ENCODE results near the gene GCN1.
"Not testable (repeated sequence)": the region's sequence is repeated elsewhere in the genome, so short reads cannot be mapped to it uniquely, and the experiment has no call there.

GCN1 gene

DNA sequence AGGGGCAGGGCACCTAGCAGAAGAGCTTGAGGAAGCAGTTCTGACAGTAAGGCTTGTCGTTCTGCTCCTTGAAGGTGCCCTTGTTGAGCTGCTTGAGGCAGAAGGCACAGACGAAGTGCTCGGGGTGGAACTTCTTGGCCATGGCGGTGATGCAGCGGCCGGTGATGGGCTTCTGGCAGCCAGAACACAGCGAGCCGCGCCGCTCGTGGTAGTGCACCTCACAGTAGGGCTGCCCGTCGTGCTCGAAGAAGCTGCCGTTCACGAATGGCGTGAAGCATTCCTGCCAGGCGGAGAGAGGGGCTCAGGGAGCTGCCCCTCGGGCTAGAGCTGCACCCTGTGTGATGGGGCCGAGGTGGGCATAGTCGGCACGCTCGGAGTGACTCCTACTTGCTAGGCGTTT lies 17.8 kb upstream of the GCN1 start:
- FAIRE-seq, result no peak

DNA sequence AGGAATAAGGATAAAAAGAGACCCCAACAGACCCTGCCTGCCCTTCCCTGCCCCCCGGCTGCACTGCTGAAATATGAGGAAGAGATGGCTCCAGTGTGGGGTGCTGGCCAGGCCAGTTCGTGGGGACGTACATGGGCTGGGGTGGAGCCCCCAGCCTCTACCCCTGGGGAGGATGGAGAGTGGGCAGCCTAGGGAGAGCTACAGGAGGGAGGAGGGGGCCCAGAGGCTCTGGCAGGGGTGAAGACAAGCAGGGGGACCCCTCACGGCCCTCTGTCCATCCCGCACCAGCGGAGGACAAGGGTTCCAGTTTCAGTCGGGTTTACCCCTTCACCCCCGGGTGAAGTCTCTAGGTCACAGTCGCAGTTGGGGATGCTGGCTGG lies 17.4 kb upstream of the GCN1 start:
- FAIRE-seq, result no peak

DNA sequence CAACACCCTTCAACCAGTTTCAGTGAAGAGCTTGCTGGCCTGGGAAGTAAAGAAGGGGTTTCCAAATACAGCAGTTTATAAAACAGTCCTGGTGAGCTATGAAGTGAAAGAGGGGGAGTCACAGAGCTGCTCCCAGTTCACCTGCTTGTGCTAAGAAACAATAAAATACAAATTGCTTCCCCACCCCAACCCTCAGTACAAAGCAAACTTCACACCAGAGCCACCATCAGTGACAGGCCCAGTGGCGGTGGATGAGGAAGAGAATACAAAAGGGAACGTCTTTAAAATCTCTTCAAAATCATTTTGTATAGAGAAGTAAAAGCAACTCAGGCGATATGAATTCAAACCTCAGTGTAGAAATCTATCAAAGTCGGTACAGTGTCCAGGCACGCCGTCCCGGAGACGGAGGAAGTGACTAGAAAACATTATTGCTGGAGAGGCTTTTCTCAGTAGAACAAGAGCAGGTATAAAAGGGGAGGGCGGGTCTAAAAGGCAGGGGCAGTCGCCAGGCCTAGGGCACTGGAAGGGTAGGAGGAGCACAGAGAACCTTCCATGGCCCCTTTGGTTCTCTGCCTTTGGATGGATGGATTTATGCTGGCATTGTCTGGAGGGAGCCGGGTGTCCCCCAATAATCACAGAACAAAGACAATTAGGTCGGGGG lies 16.9 kb upstream of the GCN1 start:
- no peak for FAIRE-seq

DNA sequence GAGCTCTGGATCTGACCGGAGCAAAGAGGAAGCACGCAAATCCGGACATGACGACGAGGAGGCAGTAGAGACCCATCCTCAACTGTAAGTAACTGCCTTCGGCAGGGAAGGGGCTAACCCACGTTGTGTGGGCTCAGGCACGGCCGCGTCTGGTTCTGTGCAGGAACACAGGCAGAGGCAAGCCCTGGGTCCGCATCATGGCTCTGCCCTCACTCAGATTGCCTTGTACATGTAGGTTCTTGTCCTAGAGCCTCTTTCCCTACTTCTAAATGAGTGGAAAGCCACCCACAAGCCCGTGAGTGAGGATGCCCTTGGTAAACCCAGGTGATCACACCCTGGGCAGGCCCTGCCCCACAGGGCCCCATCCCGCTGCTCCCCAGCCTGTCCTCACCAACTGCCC lies 15.3 kb upstream of the GCN1 start:
- no peak for FAIRE-seq

DNA sequence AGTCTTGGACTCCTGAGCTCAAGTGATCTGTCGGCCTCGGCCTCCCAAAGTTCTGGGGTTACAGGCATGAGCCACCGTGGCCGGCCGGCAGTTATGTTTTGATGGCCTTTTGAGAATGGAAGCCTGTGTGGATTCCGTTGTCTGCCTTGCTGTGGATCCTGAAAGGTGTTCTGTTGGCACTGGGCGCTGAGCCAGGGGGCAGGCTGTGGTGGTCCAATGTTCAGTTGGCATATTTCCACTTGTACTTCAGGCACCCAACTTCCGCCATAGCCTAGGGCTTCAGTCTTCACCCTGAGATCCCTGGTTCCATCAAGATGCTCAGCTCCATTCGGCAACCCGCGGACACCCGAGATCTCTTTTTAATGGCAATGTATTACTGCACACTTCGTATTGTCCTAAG lies 12.7 kb upstream of the GCN1 start:
- FAIRE-seq, result no peak

DNA sequence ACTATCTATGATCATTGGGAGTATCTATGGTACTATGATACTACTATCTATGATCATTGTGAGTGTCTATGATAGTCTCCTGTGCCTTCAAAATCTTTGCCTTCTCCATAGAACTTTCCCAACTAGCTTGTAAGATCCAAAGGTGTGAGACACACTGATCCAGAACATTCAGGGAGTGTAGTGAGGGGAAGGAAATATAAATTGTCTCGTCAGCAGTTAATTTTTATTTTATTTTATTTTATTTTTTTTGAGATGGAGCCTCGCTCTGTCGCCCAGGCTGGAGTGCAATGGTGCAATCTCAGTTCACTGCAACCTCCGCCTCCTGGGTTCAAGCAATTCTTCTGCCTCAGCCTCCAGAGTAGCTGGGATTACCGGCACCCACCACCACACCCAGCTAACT lies 12.3 kb upstream of the GCN1 start:
- FAIRE-seq, result not testable (repeated sequence)

DNA sequence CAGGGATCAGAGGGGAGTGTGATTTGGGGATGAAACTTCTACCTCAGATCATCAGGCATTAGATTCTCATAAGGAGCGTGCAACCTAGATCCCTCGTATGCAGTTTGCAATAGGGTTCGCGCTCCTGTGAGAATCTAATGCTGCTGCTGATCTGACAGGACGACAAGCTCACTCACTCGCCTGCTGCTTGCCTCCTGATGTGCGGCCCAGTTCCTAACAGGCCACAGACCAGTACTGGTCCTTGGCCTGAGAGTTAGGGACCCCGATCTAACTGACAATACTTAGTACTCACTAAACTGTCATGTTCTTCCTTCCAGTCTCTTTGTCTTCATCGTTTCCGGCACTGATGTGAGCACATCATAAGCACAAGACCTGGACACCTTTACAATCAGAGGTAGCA lies 11.7 kb upstream of the GCN1 start:
- no peak for FAIRE-seq

DNA sequence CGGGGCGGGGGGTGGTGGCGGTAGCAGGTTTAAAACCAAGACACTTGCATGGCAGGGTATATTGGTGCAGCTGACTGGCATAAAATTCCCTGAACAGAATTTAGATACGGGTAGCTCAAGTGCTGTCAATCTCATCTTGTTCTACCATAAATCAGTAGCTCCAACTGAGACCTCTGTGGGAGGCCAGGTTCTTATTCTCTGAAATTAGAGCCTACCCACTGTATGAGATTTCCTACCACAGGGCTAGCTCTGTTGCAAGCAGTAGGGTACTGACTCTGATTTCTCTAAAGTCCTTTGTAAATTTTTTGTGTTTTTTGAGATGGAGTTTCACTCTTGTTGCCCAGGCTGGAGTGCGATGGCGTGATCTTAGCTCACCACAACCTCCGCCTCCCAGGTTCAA lies 9.7 kb upstream of the GCN1 start:
- no peak for FAIRE-seq

DNA sequence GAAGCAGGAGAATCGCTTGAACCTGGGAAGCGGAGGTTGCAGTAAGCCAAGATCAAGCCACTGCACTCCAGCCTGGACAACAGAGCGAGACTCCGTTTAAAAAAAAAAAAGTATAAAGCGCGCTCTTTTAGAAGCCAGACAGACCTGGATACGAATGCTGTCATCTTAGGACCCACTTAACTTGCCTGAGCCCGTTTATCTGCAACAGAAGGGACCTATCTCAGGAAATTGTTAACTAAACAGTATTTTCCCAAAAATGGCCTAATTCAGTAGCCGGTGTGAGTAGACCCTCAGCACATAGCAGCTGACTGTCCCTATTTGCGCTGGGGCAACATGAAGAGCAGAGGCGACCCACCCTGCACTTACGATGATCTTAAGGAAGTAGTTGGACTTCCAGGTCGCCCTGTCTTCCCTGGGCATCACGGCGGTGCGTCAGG lies 5.9 kb upstream of the GCN1 start:
- FAIRE-seq, result no peak

DNA sequence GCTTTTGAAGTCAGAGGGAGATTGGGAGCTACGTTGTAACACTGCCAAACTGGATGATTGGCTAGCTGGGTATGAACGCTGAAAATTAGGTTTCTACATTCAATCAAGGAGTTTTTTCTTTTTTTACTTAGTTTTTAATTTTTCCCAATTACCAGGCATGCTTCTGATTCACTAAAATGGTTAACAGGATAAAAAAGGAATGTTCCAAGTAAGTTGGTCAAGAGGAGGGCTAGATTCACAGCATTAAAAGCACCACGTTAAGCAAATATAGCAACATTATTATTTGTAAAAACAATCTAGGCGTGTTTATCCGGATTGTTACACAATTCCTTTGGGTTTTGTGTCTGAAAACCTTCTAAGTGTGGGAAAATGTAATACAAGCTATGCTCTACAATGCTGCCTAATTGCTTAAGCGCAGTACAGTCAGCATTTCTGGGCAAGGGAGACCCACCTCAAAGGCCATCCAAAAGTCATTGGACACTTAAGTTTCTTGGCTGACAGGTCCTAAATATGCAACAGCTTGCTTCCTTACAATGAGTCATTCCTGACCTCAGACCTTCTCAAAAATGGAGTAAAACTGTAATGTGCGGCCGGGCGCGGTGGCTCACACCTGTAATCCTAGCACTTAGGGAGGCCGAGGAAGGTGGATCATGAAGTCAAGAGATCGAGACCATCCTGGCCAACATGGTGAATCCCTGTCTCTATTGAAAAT lies 5.2 kb upstream of the GCN1 start:
- FAIRE-seq, result no peak

DNA sequence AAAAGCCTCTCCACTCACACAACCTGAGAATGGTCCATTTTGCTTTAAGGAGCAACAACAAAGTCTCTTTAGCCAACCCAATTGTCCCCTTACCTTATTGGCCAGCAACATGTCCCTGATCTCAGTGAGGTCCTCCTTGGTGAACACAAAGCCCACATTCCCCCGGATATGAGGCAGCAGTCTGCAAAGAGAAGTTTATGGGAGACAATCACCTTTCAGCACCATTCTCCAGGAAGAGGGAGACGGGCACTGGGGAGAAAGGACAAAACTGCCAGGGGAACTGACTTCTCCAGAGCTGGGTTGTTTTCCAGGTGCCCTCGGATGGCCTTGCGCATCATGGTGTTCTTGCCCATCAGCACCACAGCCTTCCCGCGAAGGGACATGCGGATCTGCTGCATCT lies 4.5 kb upstream of the GCN1 start:
- FAIRE-seq, result no peak

DNA sequence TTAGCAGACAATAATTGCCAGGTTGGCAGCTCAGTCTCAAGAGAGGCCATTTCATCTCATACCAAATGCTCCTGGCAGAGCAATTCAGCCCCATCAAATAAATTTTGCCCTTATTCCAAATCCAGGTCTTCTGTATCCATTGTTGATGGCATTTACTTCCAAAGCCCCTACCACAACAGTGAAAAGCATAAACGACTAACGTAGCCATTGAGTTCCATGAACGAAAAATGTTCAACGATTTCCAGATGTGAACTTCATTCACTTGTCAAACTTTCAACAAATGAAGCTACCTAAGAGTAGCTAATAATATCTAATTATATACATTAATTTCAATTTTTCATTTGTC lies 3.0 kb upstream of the GCN1 start:
- FAIRE-seq, result no peak

DNA sequence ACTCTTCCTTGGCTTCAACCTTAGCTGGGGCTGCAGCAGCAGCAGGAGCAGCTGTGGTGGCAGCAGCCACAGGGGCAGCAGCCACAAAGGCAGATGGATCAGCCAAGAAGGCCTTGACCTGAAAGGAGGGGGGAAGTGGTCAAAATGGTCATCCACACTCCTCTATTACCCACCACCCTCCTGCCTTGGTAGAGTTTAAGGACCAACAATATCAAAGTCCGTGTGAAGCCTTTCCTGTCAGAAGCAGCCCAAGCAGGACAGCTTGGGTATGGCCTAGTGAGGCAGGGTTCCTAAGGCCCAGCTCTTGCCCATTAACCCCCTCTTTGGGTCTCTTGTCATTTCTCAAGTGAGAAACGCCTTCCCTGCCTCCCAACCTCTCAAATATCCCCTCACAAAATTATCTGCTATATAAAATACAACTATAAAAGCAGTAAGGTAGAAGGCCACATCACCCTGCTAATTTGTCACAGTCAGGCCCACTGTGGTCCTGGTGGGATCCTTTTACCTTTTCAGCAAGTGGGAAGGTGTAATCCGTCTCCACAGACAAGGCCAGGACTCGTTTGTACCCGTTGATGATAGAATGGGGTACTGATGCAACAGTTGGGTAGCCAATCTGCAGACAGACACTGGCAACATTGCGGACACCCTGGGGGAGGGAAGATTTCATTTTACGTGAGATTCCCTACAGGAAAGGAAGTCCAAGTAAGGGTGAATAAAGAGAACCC lies 2.5 kb upstream of the GCN1 start:
- FAIRE-seq, result not testable (repeated sequence)

DNA sequence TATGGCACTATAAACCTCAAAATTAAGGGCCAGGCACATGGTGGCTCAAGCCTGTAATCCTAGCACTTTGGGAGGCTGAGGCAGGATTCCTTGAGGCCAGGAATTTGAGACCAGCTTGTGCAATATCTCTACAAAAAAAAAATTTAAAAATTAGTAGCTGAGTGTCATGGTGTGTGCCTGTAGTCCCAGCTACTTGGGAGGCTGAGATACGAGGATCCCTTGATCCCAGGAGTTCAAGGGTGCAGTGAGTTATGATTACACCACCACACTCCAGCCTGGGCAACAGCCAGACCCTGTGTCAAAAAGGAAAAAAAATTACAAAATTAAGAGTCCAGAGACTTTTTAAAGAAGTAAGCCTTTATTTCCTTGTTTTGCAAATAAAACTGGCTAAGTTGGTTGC lies 1.8 kb upstream of the GCN1 start:
- FAIRE-seq, result no peak

DNA sequence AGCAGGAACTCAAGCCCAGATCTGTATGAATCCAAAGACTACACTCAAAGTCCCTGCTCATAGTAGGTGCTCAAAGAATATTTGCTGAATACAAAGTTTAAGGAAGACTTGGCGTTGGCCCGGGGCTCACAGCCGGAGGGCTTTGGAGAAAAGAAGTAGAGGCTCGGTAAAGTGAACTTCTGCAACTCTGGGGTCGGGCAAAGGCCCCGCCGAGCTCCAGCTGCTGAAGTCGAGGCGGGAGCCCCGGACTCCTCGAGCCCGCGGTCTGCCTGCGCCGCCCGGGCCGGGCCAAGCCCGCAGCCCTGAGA lies 335 bp downstream of the GCN1 start:
- no peak for FAIRE-seq

DNA sequence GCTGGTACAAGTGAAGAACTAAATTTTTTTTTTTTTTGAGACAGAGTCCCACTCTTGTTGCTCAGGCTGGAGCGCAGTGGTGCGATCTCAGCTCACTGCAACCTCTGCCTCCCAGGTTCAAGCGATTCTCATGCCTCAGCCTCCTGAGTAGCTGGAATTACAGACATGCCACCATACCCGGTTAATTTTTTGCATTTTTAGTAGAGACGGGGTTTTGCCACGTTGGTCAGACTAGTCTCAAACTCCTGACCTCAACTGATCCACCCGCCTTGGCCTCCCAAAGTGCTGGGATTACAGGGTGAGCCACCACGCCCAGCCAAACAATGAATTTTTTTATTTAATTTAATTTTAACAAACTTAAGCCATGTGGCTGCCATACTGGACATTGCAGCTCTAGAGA lies 1.2 kb downstream of the GCN1 start:
- FAIRE-seq, result not testable (repeated sequence)

DNA sequence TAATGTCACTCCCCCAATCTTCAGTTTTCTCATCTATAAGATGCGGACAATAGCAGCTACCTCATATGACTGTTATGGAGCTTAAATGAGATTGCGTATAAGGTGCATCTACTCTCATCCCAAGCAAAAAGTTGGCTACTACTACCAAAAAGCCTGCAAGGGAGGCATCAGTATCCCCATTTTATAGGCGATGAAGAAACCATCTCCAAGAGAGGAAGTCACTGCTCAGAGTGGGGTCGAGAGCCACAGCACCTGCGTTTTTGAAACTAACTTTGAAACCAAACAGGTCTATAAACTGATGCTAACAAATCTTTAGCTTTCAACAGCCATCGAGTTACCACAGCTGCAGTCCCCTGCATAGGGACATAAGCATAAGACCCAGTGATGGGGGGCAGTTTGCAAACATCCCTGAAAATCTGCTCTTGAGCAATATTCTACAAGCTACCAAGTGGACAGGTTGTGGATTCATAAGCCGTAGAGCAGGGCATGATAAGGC lies 3.5 kb downstream of the GCN1 start:
- no peak for FAIRE-seq

DNA sequence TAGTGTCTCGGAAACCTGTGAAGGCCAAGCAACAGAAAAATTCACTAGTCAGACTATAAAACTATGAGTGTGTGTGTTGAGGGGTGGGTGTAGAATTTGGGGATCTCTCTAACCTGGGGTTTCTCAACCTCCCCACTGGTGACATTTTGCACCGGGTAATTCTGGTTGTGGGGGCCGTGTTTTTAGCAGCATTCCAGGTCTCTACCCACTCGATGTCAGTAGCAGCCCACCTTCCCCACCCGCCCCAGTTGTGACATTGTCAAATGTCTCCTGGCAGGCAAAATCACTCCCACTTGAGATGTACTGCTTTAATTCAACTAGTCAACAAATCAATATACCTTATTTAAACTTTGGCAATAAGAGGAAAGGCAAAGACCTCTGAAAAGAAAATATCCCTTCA lies 4.1 kb downstream of the GCN1 start:
- no peak for FAIRE-seq

DNA sequence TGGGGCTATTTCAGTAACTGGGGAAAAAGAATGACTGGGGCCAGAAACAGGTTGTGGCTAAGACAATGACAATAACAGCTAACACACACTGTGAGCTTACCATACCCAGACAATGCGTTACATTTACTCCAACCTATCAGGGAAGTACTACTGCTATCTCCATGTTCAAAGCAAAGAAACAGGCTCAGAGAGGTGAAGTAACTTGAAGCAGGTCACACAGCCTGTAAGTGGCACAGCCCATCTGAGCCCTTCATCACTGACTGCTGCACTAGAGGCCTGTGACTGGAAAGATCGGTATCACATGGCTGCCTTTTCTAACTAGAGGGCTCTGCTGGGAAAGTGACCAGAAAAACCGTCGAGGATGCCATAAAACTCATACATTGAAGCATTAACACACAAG lies 7.9 kb downstream of the GCN1 start:
- FAIRE-seq, result no peak

DNA sequence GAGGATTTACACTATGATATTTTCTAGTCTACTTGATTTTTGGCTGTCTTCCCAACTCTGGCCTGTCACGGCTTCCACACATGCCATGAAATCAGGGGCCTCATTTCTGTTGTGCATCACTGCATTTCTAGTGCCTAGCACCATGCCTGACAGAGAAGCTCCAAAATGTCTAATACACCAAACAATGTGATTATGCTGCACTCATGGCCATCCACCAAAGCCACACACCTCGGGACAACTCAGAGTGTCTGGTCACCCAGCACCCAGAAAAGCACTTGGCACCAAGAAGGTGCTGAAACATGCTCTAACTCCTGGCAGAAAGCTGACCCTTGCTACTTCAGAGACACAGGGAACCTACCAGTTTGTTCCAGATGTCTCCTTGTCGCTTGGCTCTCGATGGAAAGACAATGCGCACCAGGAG lies 11.3 kb downstream of the GCN1 start:
- no peak for FAIRE-seq

DNA sequence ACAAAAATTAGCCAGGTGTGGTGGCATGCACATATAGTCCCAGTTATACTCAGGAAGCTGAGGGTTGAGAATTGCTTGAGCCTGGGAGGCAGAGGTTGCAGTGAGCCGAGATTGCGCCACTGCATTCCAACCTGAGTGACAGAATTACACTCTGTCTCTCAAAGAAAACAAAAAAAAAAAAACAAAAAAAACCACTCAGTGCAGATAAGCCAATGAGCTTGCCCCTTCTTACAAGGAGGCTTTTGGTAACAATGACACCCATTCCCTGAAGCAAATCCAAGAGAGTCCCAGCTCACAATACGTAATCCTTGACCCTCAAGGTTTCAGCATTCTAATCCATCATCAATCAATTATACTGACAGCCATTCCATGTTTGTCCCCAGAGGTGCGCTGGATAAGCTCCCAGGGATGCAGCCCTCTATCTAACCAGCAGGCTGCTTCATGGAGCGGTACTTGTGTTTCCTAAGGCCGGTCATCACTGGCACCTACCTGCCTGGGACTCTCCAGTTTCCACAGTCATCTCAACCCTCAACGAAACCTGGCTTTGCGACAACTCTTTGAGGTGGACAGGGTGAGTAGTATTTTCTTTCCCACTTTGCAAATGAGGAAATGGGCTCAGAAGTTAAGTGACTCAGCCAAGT lies 12.4 kb downstream of the GCN1 start:
- FAIRE-seq, result no peak

DNA sequence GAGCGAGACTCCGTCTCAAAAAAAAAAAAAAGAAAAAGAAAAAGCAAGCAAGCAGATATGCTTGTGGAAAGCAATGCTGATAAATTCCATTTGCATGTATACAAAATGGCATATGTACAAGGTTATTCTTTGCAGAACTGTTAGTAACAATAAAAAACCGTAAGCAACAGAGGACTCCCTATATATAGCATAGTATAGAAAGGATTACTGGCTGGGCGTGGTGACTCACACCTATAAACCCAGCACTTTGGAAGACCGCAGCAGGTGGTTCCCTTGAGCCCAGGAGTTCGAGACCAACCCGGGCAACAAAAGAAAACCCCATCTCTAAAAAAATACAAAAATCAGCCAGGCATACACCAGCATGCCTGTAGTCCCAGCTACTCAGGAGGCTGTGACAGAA lies 13.5 kb downstream of the GCN1 start:
- no peak for FAIRE-seq

DNA sequence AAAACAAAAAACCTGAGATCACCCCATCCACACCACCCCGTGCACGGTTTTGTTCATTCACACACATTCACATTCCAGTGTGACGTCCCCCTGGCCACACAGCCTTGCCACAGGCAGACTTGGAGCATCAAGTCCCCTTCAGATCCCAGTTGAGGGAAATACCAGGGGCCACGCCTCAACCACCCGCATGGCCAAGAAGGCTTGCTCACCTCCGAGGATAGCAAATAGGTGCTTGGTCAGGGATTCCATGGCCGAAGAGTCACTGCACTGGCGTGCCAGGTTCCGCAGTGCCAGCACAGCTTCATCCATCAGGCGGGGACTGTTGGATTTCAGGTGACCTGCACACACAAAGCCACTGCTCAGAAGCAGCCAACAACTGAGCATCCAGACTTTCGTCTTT lies 19.0 kb downstream of the GCN1 start:
- no peak for FAIRE-seq

DNA sequence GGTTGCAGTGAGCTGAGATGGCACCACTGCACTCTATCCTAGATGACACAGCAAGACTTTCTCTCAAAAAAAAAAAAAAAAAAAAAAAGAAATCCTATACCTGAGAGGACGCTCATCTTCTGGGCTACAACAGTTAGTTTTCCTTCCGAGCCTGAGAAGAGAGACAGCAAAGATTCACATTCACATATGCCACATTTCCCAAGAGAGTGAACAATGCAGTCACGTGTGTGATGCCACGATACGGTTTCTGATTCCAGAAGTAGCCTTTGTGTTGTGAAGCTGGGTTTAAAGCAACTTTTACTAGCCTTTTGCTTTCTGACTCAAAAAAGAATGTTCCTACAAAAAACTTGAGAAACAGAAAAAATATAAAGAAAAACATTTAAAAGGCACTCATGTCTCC lies 19.5 kb downstream of the GCN1 start:
- FAIRE-seq, result no peak
